AG10803 (cell line): Measurements from ENCODE around the gene KNDC1.

Source experiments
- DNase-seq: peaks from one replicate; pipeline ENCODE4 v3.0.0; 2010; ENCODE audit warnings: low read depth
- H3K4me3 ChIP-seq: 2 replicates; pipeline ENCODE4 v1.5.1; 2011; ENCODE audit warnings: mild to moderate bottlenecking, low read length, control low read depth
- TF ChIP-seq, protein P1 (sequence below): conservative IDR thresholded peaks from 2 replicates; pipeline ENCODE4 v1.5.1; 2011; ENCODE audit warnings: mild to moderate bottlenecking, low read length, control low read depth, inconsistent platforms

The KNDC1 gene

DNA sequence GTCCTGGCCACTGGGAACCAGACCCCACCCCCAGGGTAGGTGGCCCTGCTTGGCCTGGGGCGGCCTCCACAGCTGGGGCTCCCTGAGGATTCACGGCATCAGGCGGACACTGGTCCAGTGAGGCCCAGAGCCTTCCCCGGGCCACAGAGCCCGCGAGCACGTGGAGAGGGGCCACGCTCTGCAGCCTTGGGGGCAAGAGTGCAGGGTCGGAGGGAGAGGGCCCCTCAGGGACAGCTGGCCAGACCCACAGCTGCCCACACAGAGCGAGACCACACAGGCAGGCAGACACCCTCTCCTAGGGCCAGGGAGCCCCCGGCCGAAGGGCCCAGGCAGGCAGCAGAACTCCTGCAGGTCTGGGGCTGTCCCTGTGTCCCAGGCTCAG lies 88.3 kb downstream of the KNDC1 start:
- DNase-seq, result no peak
- TF ChIP-seq, protein P1, sequence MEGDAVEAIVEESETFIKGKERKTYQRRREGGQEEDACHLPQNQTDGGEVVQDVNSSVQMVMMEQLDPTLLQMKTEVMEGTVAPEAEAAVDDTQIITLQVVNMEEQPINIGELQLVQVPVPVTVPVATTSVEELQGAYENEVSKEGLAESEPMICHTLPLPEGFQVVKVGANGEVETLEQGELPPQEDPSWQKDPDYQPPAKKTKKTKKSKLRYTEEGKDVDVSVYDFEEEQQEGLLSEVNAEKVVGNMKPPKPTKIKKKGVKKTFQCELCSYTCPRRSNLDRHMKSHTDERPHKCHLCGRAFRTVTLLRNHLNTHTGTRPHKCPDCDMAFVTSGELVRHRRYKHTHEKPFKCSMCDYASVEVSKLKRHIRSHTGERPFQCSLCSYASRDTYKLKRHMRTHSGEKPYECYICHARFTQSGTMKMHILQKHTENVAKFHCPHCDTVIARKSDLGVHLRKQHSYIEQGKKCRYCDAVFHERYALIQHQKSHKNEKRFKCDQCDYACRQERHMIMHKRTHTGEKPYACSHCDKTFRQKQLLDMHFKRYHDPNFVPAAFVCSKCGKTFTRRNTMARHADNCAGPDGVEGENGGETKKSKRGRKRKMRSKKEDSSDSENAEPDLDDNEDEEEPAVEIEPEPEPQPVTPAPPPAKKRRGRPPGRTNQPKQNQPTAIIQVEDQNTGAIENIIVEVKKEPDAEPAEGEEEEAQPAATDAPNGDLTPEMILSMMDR, result no peak
- no peak overlapping the region for H3K4me3 ChIP-seq

DNA sequence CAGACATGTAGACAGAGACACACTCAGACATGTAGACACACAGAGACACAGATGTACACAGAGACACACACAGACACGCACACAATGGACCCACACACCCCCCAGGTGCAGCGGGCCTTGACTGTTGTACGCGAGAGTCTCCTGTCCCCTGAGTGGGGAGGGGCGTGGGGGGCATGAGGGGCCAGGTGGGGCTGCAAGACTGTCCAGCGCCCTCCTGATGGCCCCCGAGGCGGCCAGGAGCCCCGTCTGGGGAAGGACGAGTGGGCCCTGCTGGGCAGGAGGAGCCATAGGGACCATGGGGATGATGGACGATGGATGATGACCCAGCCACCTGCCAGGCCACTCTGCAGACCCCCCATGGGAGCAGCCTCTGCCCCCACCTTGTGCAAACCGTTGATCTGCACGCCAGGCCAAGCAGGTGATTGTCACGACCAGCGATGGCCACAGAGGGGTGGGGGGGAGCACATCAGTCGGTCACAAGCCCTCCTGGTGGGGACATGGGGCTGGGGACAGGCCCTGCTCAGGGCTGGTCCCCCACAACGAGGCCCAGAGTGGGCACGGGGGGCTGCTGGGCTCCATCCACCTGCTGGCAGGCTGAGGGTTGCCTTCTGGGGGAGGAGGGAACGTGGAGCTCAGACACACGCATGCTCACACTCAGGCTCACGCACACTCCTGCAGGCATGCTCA lies 89.2 kb downstream of the KNDC1 start:
- DNase-seq, result no peak
- TF ChIP-seq, protein P1, result no peak
- H3K4me3 ChIP-seq, result no peak overlapping the region

DNA sequence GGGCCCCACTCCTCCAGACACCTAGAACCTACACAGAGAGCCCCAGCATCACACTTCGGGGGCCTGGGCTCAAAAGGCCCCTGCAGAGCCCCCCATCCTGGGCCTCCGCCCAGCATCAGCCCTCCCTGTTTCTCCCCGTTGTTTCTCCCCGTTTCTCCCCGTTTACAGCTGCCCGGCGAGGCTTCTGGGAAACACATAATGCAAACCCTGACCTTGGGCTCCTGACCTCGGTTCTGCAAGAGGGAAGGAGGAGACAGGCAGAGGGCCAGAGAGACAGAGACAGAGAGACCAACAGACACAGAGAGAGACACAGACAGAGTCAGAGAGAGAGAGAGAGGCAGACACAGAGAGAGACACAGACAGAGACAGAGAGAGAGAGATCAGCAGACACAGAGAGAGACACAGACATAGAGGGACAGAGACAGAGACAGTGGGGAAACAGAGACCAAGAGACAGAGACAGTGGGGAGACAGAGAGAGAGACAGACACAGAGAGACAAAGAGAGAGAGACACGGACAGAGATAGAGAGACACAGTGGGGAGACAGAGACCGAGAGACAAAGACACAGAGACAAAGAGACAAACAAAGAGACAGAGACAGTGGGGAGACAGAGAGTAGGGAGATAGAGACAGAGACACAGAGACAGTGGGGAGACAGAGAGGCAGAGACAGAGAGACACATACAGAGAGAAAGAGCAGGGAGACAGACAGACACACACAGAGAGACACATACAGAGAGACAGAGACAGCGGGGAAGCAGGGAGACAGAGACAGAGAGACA lies 90.1 kb downstream of the KNDC1 start:
- TF ChIP-seq, protein P1, result no peak
- DNase-seq, result no peak
- no peak overlapping the region for H3K4me3 ChIP-seq

DNA sequence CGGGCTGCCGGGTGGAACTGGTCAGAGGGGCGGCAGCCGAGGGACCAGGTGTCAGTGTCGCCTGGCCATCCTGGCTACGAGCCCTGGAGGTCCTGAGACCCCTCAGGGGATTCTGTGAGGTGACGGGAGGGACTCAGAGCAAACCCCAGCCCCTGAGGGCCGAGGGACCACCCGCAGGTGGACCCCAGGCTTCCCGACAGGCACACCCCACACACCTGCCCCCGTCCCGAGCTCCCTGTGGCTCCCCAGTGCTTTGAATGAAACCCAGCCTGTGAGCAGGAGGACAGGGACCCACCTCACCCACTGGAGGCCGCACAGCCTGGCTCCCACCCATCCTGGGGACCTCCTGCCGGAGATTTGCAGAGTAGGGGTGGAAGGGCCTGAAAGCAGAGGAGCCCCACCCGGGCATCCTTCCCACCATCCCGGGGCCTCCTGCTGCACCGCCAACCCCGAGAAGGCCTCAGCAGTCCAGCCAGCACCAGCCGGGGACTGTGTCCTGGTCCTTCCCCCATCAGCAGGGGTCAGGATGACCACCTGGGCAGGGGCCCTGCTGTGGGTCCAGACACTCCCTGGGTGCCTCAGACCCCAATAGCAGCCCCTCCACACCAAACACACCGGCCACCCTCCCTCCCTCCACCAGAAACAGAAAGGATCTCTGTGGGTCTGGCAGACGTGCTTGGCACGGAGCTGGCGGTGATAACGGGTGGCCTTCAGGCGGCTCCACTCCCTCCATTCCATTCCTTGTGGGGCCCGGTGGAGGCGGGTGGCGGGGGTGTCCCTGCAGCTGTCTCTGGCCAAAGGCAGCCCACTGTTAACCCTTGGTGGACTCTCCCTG lies 91.6 kb downstream of the KNDC1 start:
- H3K4me3 ChIP-seq, result no peak overlapping the region
- TF ChIP-seq, protein P1, result no peak
- DNase-seq, result no peak

DNA sequence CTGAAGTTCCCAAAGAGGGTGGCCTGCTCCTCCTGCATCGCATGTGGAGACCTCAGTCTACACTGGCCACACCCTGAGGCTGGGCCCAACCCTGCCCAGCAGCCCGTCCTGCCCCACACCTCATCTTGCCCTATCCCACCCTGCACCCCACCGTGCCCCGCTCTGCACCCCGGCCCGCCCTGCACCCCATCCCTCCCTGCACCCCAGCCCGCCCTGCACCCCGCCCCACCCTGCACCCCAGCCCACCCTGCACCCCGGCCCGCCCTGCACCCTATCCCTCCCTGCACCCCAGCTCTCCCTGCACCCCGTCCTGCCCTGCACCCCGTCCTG lies 92.2 kb downstream of the KNDC1 start:
- TF ChIP-seq, protein P1, result no peak
- H3K4me3 ChIP-seq, result no peak overlapping the region
- no peak for DNase-seq

DNA sequence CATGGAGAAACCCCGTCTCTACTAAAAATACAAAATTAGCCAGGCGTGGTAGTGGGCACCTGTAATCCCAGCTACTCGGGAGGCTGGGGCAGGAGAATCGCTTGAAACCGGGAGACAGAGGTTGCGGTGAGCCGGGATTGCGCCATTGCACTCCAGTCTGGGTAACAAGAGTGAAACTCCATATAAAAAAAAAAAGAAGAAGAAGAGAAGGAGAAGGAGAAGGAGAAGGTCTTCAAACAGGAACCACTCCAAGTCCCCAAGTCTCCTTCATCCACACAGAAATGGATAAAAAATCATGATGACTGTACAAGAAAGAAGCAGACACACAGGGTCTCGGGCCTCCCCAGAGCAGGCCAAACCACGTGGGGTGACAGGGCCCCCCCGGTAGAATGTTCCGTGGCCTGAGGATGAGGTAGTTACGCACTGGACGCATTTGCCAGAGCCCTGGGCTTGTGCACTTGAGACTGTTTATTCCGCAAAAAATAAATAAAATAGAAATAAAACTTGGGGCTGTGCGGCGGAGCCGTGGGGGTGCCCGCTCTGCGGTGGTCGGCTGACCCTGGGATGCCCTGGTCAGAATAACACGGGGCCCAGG lies 93.4 kb downstream of the KNDC1 start:
- TF ChIP-seq, protein P1, result no peak
- no peak overlapping the region for H3K4me3 ChIP-seq
- DNase-seq, result no peak
